Neural cell (in vitro differentiated cells): ENCODE data around the gene ENDOU. TPM values are rescaled to one million over a fixed set of nuclear protein-coding genes. Genes with fewer than 3 reads are reported as not detected.

Source experiments
- H2AFZ ChIP-seq: fragments of 200-600, 300-800 bp; sonication (generic), shearing (Covaris generic); 2 replicates; pipeline ENCODE4 v1.6.0; 2014; ENCODE audit warnings: low read depth, mild to moderate bottlenecking, antibody characterized with exemption, low read length, moderate library complexity
- H3F3A ChIP-seq: fragments of 200-600 bp; shearing (Covaris generic); 2 replicates; pipeline ENCODE4 v1.6.1; 2016; ENCODE audit warnings: mild to moderate bottlenecking, moderate library complexity, mixed read lengths, antibody characterized with exemption, low read length; ENCODE audit not compliant: insufficient read depth, poor library complexity, severe bottlenecking
- H3K27ac ChIP-seq: fragments of 200-600, 300-800 bp; sonication (generic), shearing (Covaris generic); 2 replicates; pipeline ENCODE4 v1.5.1; 2014; ENCODE audit warnings: mild to moderate bottlenecking, low read length, moderate library complexity
- H3K27me3 ChIP-seq: fragments of 300-800, 200-600 bp; sonication (generic), shearing (Covaris generic); 2 replicates; pipeline ENCODE4 v1.6.0; 2014; ENCODE audit warnings: mild to moderate bottlenecking, low read depth, low read length, moderate library complexity; ENCODE audit not compliant: insufficient read depth
- H3K36me3 ChIP-seq: fragments of 300-800, 200-600 bp; sonication (generic), shearing (Covaris generic); 2 replicates; pipeline ENCODE4 v1.5.1; 2014; ENCODE audit warnings: mild to moderate bottlenecking, antibody characterized with exemption, low read length, moderate library complexity; ENCODE audit not compliant: insufficient read depth
- H3K4me2 ChIP-seq: fragments of 300-800, 200-600 bp; sonication (generic), shearing (Covaris generic); 2 replicates; pipeline ENCODE4 v1.6.0; 2014; ENCODE audit warnings: mild to moderate bottlenecking, low read length
- H3K4me3 ChIP-seq: fragments of 300-800, 200-600 bp; sonication (generic), shearing (Covaris generic); 2 replicates; pipeline ENCODE4 v1.5.1; 2014; ENCODE audit warnings: mild to moderate bottlenecking, low read length, moderate library complexity
- H3K79me2 ChIP-seq: fragments of 200-600 bp; shearing (Covaris generic); replicated peaks from 2 replicates; pipeline ENCODE4 v1.6.0; 2014; ENCODE audit warnings: mild to moderate bottlenecking, low read length, moderate library complexity; ENCODE audit not compliant: insufficient read depth
- H3K9ac ChIP-seq: fragments of 300-800, 200-600 bp; sonication (generic), shearing (Covaris generic); 2 replicates; pipeline ENCODE4 v1.6.1; 2016; ENCODE audit warnings: mild to moderate bottlenecking, low read length, mixed read lengths
- H3K9me2 ChIP-seq: fragments of 200-600 bp; shearing (Covaris generic); 2 replicates; pipeline ENCODE4 v1.6.1; 2016; ENCODE audit warnings: mild to moderate bottlenecking, low read length, mixed read lengths; ENCODE audit not compliant: insufficient read depth
- H3K9me3 ChIP-seq: fragments of 200-600, 300-800 bp; sonication (generic), shearing (Covaris generic); 2 replicates; pipeline ENCODE4 v1.6.1; 2016; ENCODE audit warnings: mild to moderate bottlenecking, mixed run types, low read length, moderate library complexity, mixed read lengths
- H4K20me1 ChIP-seq: fragments of 200-600 bp; shearing (Covaris generic); 2 replicates; pipeline ENCODE4 v1.6.1; 2016; ENCODE audit warnings: mild to moderate bottlenecking, mixed run types; ENCODE audit not compliant: insufficient read depth
- CTCF ChIP-seq: fragments of 450-650 bp; IDR thresholded peaks from 2 replicates; pipeline ENCODE4 v1.5.1; 2014; ENCODE audit warnings: antibody characterized with exemption, mild to moderate bottlenecking, moderate library complexity; ENCODE audit not compliant: poor library complexity, severe bottlenecking
- EP300 ChIP-seq: fragments of 450-650 bp; conservative IDR thresholded peaks from 2 replicates; pipeline ENCODE4 v1.6.1; 2014; ENCODE audit warnings: antibody characterized with exemption, mild to moderate bottlenecking, moderate library complexity; ENCODE audit not compliant: poor library complexity, severe bottlenecking
- EZH2 ChIP-seq: fragments of 200-600, 300-800 bp; shearing (Covaris generic), sonication (generic); IDR thresholded peaks from 2 replicates; pipeline ENCODE4 v1.6.1; 2014; ENCODE audit warnings: antibody characterized with exemption, low read length, borderline replicate concordance, mild to moderate bottlenecking; ENCODE audit not compliant: insufficient read depth, poor library complexity, severe bottlenecking
- MXI1 ChIP-seq: fragments of 450-650 bp; conservative IDR thresholded peaks from 2 replicates; pipeline ENCODE4 v1.6.1; 2014; ENCODE audit warnings: antibody characterized with exemption, mild to moderate bottlenecking; ENCODE audit not compliant: poor library complexity, severe bottlenecking
- POLR2AphosphoS5 ChIP-seq: IDR thresholded peaks from 2 replicates; pipeline ENCODE4 v1.6.1; 2012
- RAD21 ChIP-seq: fragments of 450-650 bp; conservative IDR thresholded peaks from 2 replicates; pipeline ENCODE4 v1.6.1; 2014; ENCODE audit warnings: antibody characterized with exemption, mild to moderate bottlenecking, moderate library complexity
- SMC3 ChIP-seq: fragments of 450-650 bp; conservative IDR thresholded peaks from 2 replicates; pipeline ENCODE4 v1.6.1; 2014; ENCODE audit warnings: antibody characterized with exemption, mild to moderate bottlenecking, moderate library complexity; ENCODE audit not compliant: poor library complexity
- TAF1 ChIP-seq: IDR thresholded peaks from 2 replicates; pipeline ENCODE4 v1.6.1; 2012; ENCODE audit warnings: low read depth
- polyA plus RNA-seq: library from polyadenylated mRNA; depleted of rRNA; stranded (reverse); fragments of >200 nt; gene quantifications from 2 replicates; pipeline ENCODE4 v1.2.3, GENCODE V29; 2014
- TF ChIP-seq, protein P1 (sequence below): IDR thresholded peaks from 2 replicates; pipeline ENCODE4 v1.6.1; 2012; ENCODE audit warnings: borderline replicate concordance

Gene ENDOU
- polyA plus RNA-seq, 1 donor from 2014 or later, result not detected

- H3K27me3 ChIP-seq, result no peaks in the 10 kb centered on the region
- H3K9me2 ChIP-seq, result no peaks in the 10 kb centered on the region
- no peak overlapping the region for H3K9ac ChIP-seq
- H3K27ac ChIP-seq, result no peak overlapping the region
- H3K4me3 ChIP-seq, result no peak overlapping the region
- H3K36me3 ChIP-seq, result no peaks in the 10 kb centered on the region
- no peaks in the 10 kb centered on the region for H3K79me2 ChIP-seq
- TF ChIP-seq EP300 (no peak), RAD21 (no peak), EZH2 (no peak), TAF1 (no peak), POLR2AphosphoS5 (no peak), CTCF (no peak), SMC3 (no peak), MXI1 (no peak)
- TF ChIP-seq, protein P1, sequence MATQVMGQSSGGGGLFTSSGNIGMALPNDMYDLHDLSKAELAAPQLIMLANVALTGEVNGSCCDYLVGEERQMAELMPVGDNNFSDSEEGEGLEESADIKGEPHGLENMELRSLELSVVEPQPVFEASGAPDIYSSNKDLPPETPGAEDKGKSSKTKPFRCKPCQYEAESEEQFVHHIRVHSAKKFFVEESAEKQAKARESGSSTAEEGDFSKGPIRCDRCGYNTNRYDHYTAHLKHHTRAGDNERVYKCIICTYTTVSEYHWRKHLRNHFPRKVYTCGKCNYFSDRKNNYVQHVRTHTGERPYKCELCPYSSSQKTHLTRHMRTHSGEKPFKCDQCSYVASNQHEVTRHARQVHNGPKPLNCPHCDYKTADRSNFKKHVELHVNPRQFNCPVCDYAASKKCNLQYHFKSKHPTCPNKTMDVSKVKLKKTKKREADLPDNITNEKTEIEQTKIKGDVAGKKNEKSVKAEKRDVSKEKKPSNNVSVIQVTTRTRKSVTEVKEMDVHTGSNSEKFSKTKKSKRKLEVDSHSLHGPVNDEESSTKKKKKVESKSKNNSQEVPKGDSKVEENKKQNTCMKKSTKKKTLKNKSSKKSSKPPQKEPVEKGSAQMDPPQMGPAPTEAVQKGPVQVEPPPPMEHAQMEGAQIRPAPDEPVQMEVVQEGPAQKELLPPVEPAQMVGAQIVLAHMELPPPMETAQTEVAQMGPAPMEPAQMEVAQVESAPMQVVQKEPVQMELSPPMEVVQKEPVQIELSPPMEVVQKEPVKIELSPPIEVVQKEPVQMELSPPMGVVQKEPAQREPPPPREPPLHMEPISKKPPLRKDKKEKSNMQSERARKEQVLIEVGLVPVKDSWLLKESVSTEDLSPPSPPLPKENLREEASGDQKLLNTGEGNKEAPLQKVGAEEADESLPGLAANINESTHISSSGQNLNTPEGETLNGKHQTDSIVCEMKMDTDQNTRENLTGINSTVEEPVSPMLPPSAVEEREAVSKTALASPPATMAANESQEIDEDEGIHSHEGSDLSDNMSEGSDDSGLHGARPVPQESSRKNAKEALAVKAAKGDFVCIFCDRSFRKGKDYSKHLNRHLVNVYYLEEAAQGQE, result no peak
- H3K9me3 ChIP-seq, result no peaks in the 10 kb centered on the region
- no peak overlapping the region for H3K4me2 ChIP-seq
- H2AFZ ChIP-seq, result no peak overlapping the region
- no peaks in the 10 kb centered on the region for H3F3A ChIP-seq
- H4K20me1 ChIP-seq, result no peaks in the 10 kb centered on the region
Measured at GRCh38 chr12:47725893-47726292, 603 bp upstream of the ENDOU start.

DNA sequence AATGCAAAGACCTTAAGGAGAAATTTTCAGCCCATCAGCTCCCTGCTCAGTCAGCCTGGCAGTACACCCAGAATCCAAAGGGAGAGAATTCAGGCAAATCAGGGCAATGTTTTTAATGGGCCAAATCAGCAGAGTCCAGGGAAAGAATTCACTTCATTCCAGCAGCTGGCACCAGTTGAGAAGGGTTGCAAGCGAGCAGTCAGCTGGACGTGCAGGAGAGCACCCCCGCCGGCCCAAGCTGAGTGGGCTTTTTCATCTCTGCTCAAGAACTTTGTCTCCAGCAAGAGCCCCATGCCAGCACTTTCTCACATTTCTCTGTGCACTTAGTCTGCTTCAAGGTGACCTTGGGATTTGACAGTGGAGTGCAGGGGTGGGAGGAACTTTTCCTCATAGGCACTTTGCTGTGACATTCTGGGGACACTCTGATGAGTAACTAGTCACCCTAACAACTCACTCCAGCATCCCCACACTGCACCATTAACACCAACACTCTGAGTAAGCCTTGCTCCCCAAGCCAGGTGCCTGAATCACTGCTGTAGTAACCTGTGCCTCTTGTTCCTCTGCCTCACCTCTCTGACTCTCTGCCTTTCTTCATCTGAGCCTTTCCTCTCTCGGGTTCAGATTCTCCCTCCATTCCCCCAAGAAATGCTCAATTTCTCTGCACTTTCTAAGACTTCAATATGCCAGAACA is 2.2 kb downstream of the ENDOU start:
- Histone ChIP-seq H2AFZ (no peak overlapping the region), H4K20me1 (no peaks in the 10 kb centered on the region), H3K79me2 (no peaks in the 10 kb centered on the region), H3K4me2 (no peak overlapping the region), H3K27me3 (no peaks in the 10 kb centered on the region), H3K9ac (no peak overlapping the region), H3K4me3 (no peak overlapping the region), H3K27ac (no peak overlapping the region), H3K9me2 (no peaks in the 10 kb centered on the region), H3K9me3 (no peaks in the 10 kb centered on the region), H3F3A (no peaks in the 10 kb centered on the region), H3K36me3 (no peaks in the 10 kb centered on the region)
- no peak for TF ChIP-seq EZH2
- no peak for TF ChIP-seq SMC3
- TF ChIP-seq MXI1, result no peak
- no peak for TF ChIP-seq CTCF
- no peak for TF ChIP-seq EP300
- no peak for TF ChIP-seq POLR2AphosphoS5
- no peak for TF ChIP-seq RAD21
- TF ChIP-seq, protein P1, result no peak
- TF ChIP-seq TAF1, result no peak
